ENCODE data around the gene FAM89B.

GRCh38 chr11:65592858-65593517 is 20.6 kb downstream of the FAM89B start:
- TF ChIP-seq EZH2 (IDR thresholded peaks at IDR 0.05; ENCODE audit: insufficient read depth, low read length) (no peak), CTCF (IDR thresholded peaks at IDR 0.05; ENCODE audit: insufficient read depth, low read depth, low read length) (no peak)

Data from astrocyte (in vitro differentiated cells and primary cell).